GM18519 (cell line): ENCODE results near the gene TMCC1.
"Not testable (repeated sequence)": the region's sequence is repeated elsewhere in the genome, so short reads cannot be mapped to it uniquely, and the experiment has no call there.

Experiments
- ATAC-seq: cut with Tn5 transposase; IDR thresholded peaks from one replicate; pipeline ENCODE4 v1.9.1; 2021; ENCODE audit warnings: mild to moderate bottlenecking, moderate library complexity; ENCODE audit not compliant: unreplicated experiment, low FRiP score

The TMCC1 gene

GRCh38 chr3:129837065-129837642 is 56.4 kb downstream of the TMCC1 start:
- ATAC-seq, result no peak

- ATAC-seq, result no peak
These were observed 57.0 kb downstream of the TMCC1 start for GRCh38 chr3:129836381-129837064.

- ATAC-seq, result no peak
These were observed 58.3 kb downstream of the TMCC1 start for GRCh38 chr3:129835198-129835597.

GRCh38 chr3:129834580-129834979 is 58.9 kb downstream of the TMCC1 start:
- ATAC-seq, result no peak

- ATAC-seq, result not testable (repeated sequence)
These were observed 61.6 kb downstream of the TMCC1 start for GRCh38 chr3:129831942-129832341.

- ATAC-seq, result no peak
These were observed 62.0 kb downstream of the TMCC1 start for GRCh38 chr3:129831503-129831902.

- no peak for ATAC-seq
These were observed 63.9 kb downstream of the TMCC1 start for GRCh38 chr3:129829640-129830039.

GRCh38 chr3:129827765-129828164 is 65.7 kb downstream of the TMCC1 start:
- no peak for ATAC-seq

- ATAC-seq, result no peak
These were observed 68.5 kb downstream of the TMCC1 start for GRCh38 chr3:129824926-129825541.

- ATAC-seq, result no peak
These were observed 70.8 kb downstream of the TMCC1 start for GRCh38 chr3:129822679-129823078.

GRCh38 chr3:129822241-129822640 is 71.3 kb downstream of the TMCC1 start:
- no peak for ATAC-seq

GRCh38 chr3:129820587-129820986 is 72.9 kb downstream of the TMCC1 start:
- ATAC-seq, result no peak

GRCh38 chr3:129812589-129812988 is 80.9 kb downstream of the TMCC1 start:
- ATAC-seq, result no peak

- ATAC-seq, result no peak
These were observed 84.2 kb downstream of the TMCC1 start for GRCh38 chr3:129809297-129809696.

- ATAC-seq, result no peak
These were observed 97.4 kb downstream of the TMCC1 start for GRCh38 chr3:129796146-129796545.

GRCh38 chr3:129795186-129796010 is 98.1 kb downstream of the TMCC1 start:
- no peak for ATAC-seq

- ATAC-seq, result no peak
These were observed 99.0 kb downstream of the TMCC1 start for GRCh38 chr3:129794311-129795185.

GRCh38 chr3:129793942-129794310 is 99.6 kb downstream of the TMCC1 start:
- no peak for ATAC-seq

GRCh38 chr3:129793319-129793718 is 100.2 kb downstream of the TMCC1 start:
- ATAC-seq, result no peak

GRCh38 chr3:129783470-129783869 is 110.0 kb downstream of the TMCC1 start:
- no peak for ATAC-seq
